Brain microvascular endothelial cell (primary cell): Measurements from ENCODE around the gene ATP2B2.

Source experiments
- DNase-seq: peaks from one replicate; pipeline ENCODE4 v3.0.0-alpha.2; 2020
- H3K27ac ChIP-seq: fragments of 250-450 bp; sonication (Bioruptor Pico); 2 replicates; pipeline ENCODE4 v1.5.1; 2020; ENCODE audit warnings: mild to moderate bottlenecking, moderate library complexity
- H3K27me3 ChIP-seq: fragments of 250-450 bp; sonication (Bioruptor Pico); replicated peaks from 2 replicates; pipeline ENCODE4 v1.5.1; 2020; ENCODE audit warnings: mild to moderate bottlenecking
- H3K36me3 ChIP-seq: fragments of 250-450 bp; sonication (Bioruptor Pico); replicated peaks from 2 replicates; pipeline ENCODE4 v1.5.1; 2020; ENCODE audit warnings: mild to moderate bottlenecking
- H3K4me3 ChIP-seq: 2 replicates; pipeline ENCODE4 v1.5.1; 2011; ENCODE audit warnings: low read depth, mild to moderate bottlenecking, control low read depth, low read length, moderate library complexity
- in situ Hi-C: cut with HindIII; loops from 2 replicates; pipeline ENCODE4 v1.10.0; 2017; ENCODE audit warnings: low sequenced_read_pairs, low pct_ligation_motif_present
- TF ChIP-seq, protein P1 (sequence below): IDR thresholded peaks from 2 replicates; pipeline ENCODE4 v1.5.1; 2011; ENCODE audit warnings: low read depth, mild to moderate bottlenecking, moderate library complexity, low read length, control low read depth, inconsistent platforms; ENCODE audit errors: missing control alignments

Gene ATP2B2

GRCh38 chr3:10444511-10444910 is 60.9 kb downstream of the ATP2B2 start:
- H3K27me3 ChIP-seq, result no peaks in the 10 kb centered on the region
- in situ Hi-C loops, result no loop called here

DNA sequence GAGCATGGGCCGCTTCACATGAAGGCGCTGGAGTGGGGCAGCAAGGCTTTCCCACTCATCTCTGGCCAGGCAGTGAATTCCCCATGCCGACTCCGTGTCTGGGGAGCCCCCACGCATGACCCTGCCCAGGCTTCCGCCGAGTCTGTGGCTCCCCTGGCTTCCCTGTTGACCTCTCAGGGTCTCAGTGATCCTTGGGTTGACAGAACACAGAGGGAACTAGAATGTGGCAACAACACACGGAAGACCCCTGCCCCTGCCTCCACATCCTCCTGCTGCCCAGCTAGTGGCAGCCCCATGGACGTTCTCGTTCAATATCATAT is 61.3 kb downstream of the ATP2B2 start:
- H3K27ac ChIP-seq, result no peak overlapping the region
- H3K4me3 ChIP-seq, result no peak overlapping the region
- no peaks in the 10 kb centered on the region for H3K36me3 ChIP-seq
- DNase-seq, result no peak
- in situ Hi-C loops, result no loop called here
- TF ChIP-seq, protein P1, sequence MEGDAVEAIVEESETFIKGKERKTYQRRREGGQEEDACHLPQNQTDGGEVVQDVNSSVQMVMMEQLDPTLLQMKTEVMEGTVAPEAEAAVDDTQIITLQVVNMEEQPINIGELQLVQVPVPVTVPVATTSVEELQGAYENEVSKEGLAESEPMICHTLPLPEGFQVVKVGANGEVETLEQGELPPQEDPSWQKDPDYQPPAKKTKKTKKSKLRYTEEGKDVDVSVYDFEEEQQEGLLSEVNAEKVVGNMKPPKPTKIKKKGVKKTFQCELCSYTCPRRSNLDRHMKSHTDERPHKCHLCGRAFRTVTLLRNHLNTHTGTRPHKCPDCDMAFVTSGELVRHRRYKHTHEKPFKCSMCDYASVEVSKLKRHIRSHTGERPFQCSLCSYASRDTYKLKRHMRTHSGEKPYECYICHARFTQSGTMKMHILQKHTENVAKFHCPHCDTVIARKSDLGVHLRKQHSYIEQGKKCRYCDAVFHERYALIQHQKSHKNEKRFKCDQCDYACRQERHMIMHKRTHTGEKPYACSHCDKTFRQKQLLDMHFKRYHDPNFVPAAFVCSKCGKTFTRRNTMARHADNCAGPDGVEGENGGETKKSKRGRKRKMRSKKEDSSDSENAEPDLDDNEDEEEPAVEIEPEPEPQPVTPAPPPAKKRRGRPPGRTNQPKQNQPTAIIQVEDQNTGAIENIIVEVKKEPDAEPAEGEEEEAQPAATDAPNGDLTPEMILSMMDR, result no peak
- H3K27me3 ChIP-seq, result no peaks in the 10 kb centered on the region

More at GRCh38 chr3:10444511-10444910, 60.9 kb downstream of the ATP2B2 start:
- Histone ChIP-seq H3K4me3 (no peak overlapping the region), H3K36me3 (no peaks in the 10 kb centered on the region), H3K27ac (no peak overlapping the region)
- no peak for DNase-seq
- TF ChIP-seq, protein P1, result no peak

GRCh38 chr3:10443272-10444109 is 61.9 kb downstream of the ATP2B2 start:
- no peak overlapping the region for H3K4me3 ChIP-seq
- TF ChIP-seq, protein P1, result no peak

DNA sequence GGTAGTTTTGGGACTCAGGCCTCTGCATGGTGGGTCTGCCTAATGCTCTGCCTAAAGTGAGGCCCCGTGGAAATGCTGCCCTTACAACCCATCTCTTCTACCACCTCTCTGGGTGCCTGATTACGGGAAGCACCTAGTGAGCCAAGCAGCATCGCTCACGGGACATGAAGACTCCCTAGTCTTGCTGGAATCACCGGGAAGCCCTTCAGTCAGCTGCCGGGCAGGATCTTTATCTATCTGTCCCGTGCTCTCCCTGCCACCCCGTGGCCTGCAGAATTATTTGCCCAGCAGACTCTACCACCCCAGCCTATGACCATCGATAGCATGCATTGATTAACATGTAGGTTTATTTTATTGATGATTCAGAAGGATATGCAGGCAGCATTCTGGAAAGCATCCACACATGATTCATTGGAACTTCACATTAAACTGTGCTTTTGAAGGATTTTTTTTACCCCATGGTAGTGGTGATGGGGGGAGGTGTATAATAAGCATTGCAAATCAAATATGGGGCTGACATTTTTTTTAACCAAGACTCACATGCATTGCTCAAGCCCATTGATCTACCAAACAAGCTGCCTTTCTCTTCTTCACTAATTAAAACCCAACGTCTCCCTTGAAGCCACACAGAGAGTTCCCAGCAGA is 63.1 kb downstream of the ATP2B2 start:
- no peak for DNase-seq
- TF ChIP-seq, protein P1, result no peak
- no peaks in the 10 kb centered on the region for H3K36me3 ChIP-seq
- no peak overlapping the region for H3K4me3 ChIP-seq
- no peaks in the 10 kb centered on the region for H3K27me3 ChIP-seq
- in situ Hi-C loops, result no loop called here
- no peak overlapping the region for H3K27ac ChIP-seq

More at GRCh38 chr3:10443272-10444109, 61.9 kb downstream of the ATP2B2 start:
- no peak for DNase-seq
- Histone ChIP-seq H3K27me3 (no peaks in the 10 kb centered on the region), H3K27ac (no peak overlapping the region), H3K36me3 (no peaks in the 10 kb centered on the region)
- in situ Hi-C loops, result no loop called here

DNA sequence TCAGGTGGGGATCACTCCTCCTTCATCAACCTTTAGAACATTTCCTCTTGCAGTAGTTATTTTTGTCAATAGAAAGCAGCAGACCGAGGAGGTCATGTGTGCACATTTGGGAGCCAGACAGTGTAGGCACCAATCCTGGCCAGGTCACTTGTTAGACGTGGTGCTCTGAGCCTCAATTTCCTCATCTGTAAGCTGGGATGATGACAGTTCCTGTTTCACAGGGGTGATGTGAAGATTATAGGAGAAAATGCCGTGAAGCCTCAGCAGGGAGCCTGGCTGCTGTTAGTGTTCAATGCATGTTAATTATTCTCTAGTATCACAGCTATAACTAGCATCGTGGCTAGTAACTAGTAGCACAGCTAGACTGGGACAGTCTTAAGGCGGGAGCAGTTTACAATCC is 64.7 kb downstream of the ATP2B2 start:
- DNase-seq, result no peak
- Histone ChIP-seq H3K36me3 (no peaks in the 10 kb centered on the region), H3K27ac (no peak overlapping the region), H3K27me3 (no peaks in the 10 kb centered on the region), H3K4me3 (no peak overlapping the region)
- in situ Hi-C loops, result no loop called here
- TF ChIP-seq, protein P1, result no peak
